GM10266 (cell line): ENCODE results near the gene TRAF7.

Source experiments
- DNase-seq: peaks from one replicate; pipeline ENCODE4 v3.0.0; 2012; ENCODE audit errors: extremely low spot score
- CTCF ChIP-seq: IDR thresholded peaks from 2 replicates; pipeline ENCODE4 v1.5.1; 2012; ENCODE audit warnings: mild to moderate bottlenecking, low read depth; ENCODE audit not compliant: control insufficient read depth, insufficient read depth; ENCODE audit errors: missing control alignments

Gene TRAF7

DNA sequence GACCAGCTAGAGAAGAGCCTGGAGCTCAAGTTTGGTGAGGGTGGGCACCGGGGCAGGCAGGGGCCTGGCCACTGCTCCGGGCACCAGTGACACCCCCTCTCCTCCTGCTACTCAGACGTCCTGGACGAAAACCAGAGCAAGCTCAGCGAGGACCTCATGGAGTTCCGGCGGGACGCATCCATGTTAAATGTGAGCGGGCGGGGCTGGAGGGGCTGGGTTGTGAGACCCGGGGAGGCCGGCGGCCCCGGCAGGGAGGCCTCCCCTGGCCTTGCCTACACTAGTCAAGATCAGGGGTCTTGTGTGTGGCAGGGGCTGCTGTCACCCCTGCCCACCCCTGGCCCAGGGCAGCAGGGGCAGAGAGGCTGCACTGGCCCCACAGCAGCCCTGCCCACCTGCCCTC is 17.8 kb downstream of the TRAF7 start:
- no peak for DNase-seq
- TF ChIP-seq CTCF, result no peak

- DNase-seq, result no peak
- no peak for TF ChIP-seq CTCF
These were observed 18.3 kb downstream of the TRAF7 start for GRCh38 chr16:2173916-2174315.

GRCh38 chr16:2174396-2175131 is 19.0 kb downstream of the TRAF7 start:
- DNase-seq, result no peak
- no peak for TF ChIP-seq CTCF

- TF ChIP-seq CTCF, result no peak
- DNase-seq, result no peak
These were observed 19.9 kb downstream of the TRAF7 start for GRCh38 chr16:2175454-2175853.

- DNase-seq, result no peak
These were observed 20.5 kb downstream of the TRAF7 start for GRCh38 chr16:2176047-2176446.

GRCh38 chr16:2177101-2177500 is 21.5 kb downstream of the TRAF7 start:
- no peak for TF ChIP-seq CTCF
- no peak for DNase-seq

More at GRCh38 chr16:2176047-2176446, 20.5 kb downstream of the TRAF7 start:
- no peak for TF ChIP-seq CTCF

- DNase-seq, result no peak
- TF ChIP-seq CTCF, result no peak
These were observed 22.0 kb downstream of the TRAF7 start for GRCh38 chr16:2177561-2177960.
